ENCODE data around the gene ZMYND15. TPM values are rescaled to one million over a fixed set of nuclear protein-coding genes. Genes with fewer than 3 reads are reported as not detected.
"Not testable (repeated sequence)": the region's sequence is repeated elsewhere in the genome, so short reads cannot be mapped to it uniquely, and the experiment has no call there.

The ZMYND15 gene
- total RNA-seq, 1 donor from 2014 or later: not detected

- H3K27ac Mint-ChIP-seq (ENCODE audit: unreplicated experiment): no peak overlapping the region
- H3K4me1 Mint-ChIP-seq (ENCODE audit: unreplicated experiment): peaks cover 26% of the 10 kb centered on the region
- H3K4me3 Mint-ChIP-seq (ENCODE audit: unreplicated experiment): no peak overlapping the region
- H3K9me3 Mint-ChIP-seq (ENCODE audit: unreplicated experiment): no peaks in the 10 kb centered on the region
- DNase-seq (ENCODE audit: low spot score): no peak
- H3K27me3 Mint-ChIP-seq (ENCODE audit: unreplicated experiment): peaks cover 10% of the 10 kb centered on the region
- peaks cover 8% of the 10 kb centered on the region for H3K36me3 Mint-ChIP-seq (ENCODE audit: low read depth, unreplicated experiment)
- no peak for TF ChIP-seq CTCF (IDR thresholded peaks at IDR 0.05; ENCODE audit: unreplicated experiment)
These were observed 27.9 kb upstream of the ZMYND15 start for GRCh38 chr17:4711661-4712181.

GRCh38 chr17:4712526-4712925 is 27.1 kb upstream of the ZMYND15 start:
- TF ChIP-seq CTCF (IDR thresholded peaks at IDR 0.05; ENCODE audit: unreplicated experiment): no peak

GRCh38 chr17:4714340-4715062 is 25.1 kb upstream of the ZMYND15 start:
- H3K27ac Mint-ChIP-seq (ENCODE audit: unreplicated experiment); H3K9me3 Mint-ChIP-seq (ENCODE audit: unreplicated experiment); H3K4me3 Mint-ChIP-seq (ENCODE audit: unreplicated experiment); DNase-seq (ENCODE audit: low spot score): not testable (repeated sequence)
- peaks cover 23% of the 10 kb centered on the region for H3K36me3 Mint-ChIP-seq (ENCODE audit: low read depth, unreplicated experiment)
- H3K27me3 Mint-ChIP-seq (ENCODE audit: unreplicated experiment): peaks cover 12% of the 10 kb centered on the region
- H3K4me1 Mint-ChIP-seq (ENCODE audit: unreplicated experiment): peaks cover 29% of the 10 kb centered on the region

More at GRCh38 chr17:4712526-4712925, 27.1 kb upstream of the ZMYND15 start:
- peaks cover 10% of the 10 kb centered on the region for H3K27me3 Mint-ChIP-seq (ENCODE audit: unreplicated experiment)
- H3K4me1 Mint-ChIP-seq (ENCODE audit: unreplicated experiment): peaks cover 29% of the 10 kb centered on the region
- DNase-seq (ENCODE audit: low spot score): no peak
- no peak overlapping the region for H3K4me3 Mint-ChIP-seq (ENCODE audit: unreplicated experiment)
- H3K9me3 Mint-ChIP-seq (ENCODE audit: unreplicated experiment): no peaks in the 10 kb centered on the region
- H3K27ac Mint-ChIP-seq (ENCODE audit: unreplicated experiment): no peak overlapping the region
- H3K36me3 Mint-ChIP-seq (ENCODE audit: low read depth, unreplicated experiment): peaks cover 15% of the 10 kb centered on the region

- Mint-ChIP-seq H3K4me3 (ENCODE audit: unreplicated experiment) (peak overlapping the region; percentile 81), H3K27ac (ENCODE audit: unreplicated experiment) (peak overlapping the region; percentile 7), H3K27me3 (ENCODE audit: unreplicated experiment) (peaks cover 10% of the 10 kb centered on the region), H3K9me3 (ENCODE audit: unreplicated experiment) (no peaks in the 10 kb centered on the region), H3K4me1 (ENCODE audit: unreplicated experiment) (peaks cover 24% of the 10 kb centered on the region), H3K36me3 (ENCODE audit: low read depth, unreplicated experiment) (peaks cover 26% of the 10 kb centered on the region)
- no peak for TF ChIP-seq CTCF (IDR thresholded peaks at IDR 0.05; ENCODE audit: unreplicated experiment)
- no peak for DNase-seq (ENCODE audit: low spot score)
These were observed 24.4 kb upstream of the ZMYND15 start for GRCh38 chr17:4715063-4715744.

- no peak overlapping the region for H3K4me3 Mint-ChIP-seq (ENCODE audit: unreplicated experiment)
- H3K27me3 Mint-ChIP-seq (ENCODE audit: unreplicated experiment): peaks cover 10% of the 10 kb centered on the region
- no peak overlapping the region for H3K27ac Mint-ChIP-seq (ENCODE audit: unreplicated experiment)
- H3K9me3 Mint-ChIP-seq (ENCODE audit: unreplicated experiment): no peaks in the 10 kb centered on the region
- no peak for TF ChIP-seq CTCF (IDR thresholded peaks at IDR 0.05; ENCODE audit: unreplicated experiment)
- H3K36me3 Mint-ChIP-seq (ENCODE audit: low read depth, unreplicated experiment): peaks cover 26% of the 10 kb centered on the region
- DNase-seq (ENCODE audit: low spot score): no peak
- H3K4me1 Mint-ChIP-seq (ENCODE audit: unreplicated experiment): peaks cover 23% of the 10 kb centered on the region
These were observed 23.6 kb upstream of the ZMYND15 start for GRCh38 chr17:4716081-4716480.
